GM23248 (cell line): ENCODE results near the gene SEPTIN2.

ENCODE experiments used
- EZH2 ChIP-seq: fragments of 200-600 bp; sonication (generic); IDR thresholded peaks from 2 replicates; pipeline ENCODE4 v1.6.1; 2018; ENCODE audit warnings: antibody characterized with exemption, mild to moderate bottlenecking; ENCODE audit not compliant: insufficient read depth, poor library complexity, severe bottlenecking
- EZH2phosphoT487 ChIP-seq: fragments of 200-600 bp; sonication (generic); IDR thresholded peaks from 2 replicates; pipeline ENCODE4 v1.6.1; 2018; ENCODE audit warnings: antibody characterized with exemption, moderate library complexity, mild to moderate bottlenecking, low read depth; ENCODE audit not compliant: insufficient read depth

- TF ChIP-seq EZH2, result no peak
- no peak for TF ChIP-seq EZH2phosphoT487
Measured at GRCh38 chr2:241357531-241357930, 41.8 kb downstream of the SEPTIN2 start.
